Lung (tissue), 12 donors: ENCODE results near the gene AP1G1. TPM values are rescaled to one million over a fixed set of nuclear protein-coding genes. Genes with fewer than 3 reads are reported as not detected.

ENCODE experiments used
- ATAC-seq: fragments of 200-7000 bp; cut with Tn5 transposase; one replicate; pipeline ENCODE4 v1.9.1; 2020; ENCODE audit warnings: moderate number of reproducible peaks; ENCODE audit not compliant: insufficient read depth, low FRiP score
- DNase-seq, 3 donors: peaks; one replicate each; pipeline ENCODE4 v3.0.0-alpha.2; 2013 to 2017
- H3K27ac ChIP-seq, 2 donors: one replicate each; pipeline ENCODE4 v1.5.1; 2013; ENCODE audit warnings: mild to moderate bottlenecking in 2 of 2, moderate library complexity in 2 of 2, control low read depth in 1 of 2, inconsistent platforms in 1 of 2, low read depth in 1 of 2, low read length in 1 of 2
- H3K27me3 ChIP-seq, 3 donors: one replicate each; pipeline ENCODE4 v1.5.1; 2013; ENCODE audit warnings: low read length in 2 of 3; ENCODE audit not compliant: control insufficient read depth in 3 of 3, insufficient read depth in 3 of 3
- H3K36me3 ChIP-seq, 4 donors: one replicate each; pipeline ENCODE4 v1.5.1; 2013; ENCODE audit warnings: low read length in 4 of 4, mild to moderate bottlenecking in 1 of 4, moderate library complexity in 1 of 4; ENCODE audit not compliant: control insufficient read depth in 4 of 4, insufficient read depth in 4 of 4
- H3K4me1 ChIP-seq, 5 donors: one replicate each; pipeline ENCODE4 v1.5.1; 2013; ENCODE audit warnings: low read length in 5 of 5, mild to moderate bottlenecking in 2 of 5, moderate library complexity in 1 of 5; ENCODE audit not compliant: control insufficient read depth in 5 of 5, insufficient read depth in 5 of 5
- H3K4me3 ChIP-seq: one replicate; pipeline ENCODE4 v1.5.1; 2013; ENCODE audit warnings: mild to moderate bottlenecking, control low read depth, moderate library complexity
- H3K9ac ChIP-seq, 2 donors: one replicate each; pipeline ENCODE4 v1.5.1; 2013; ENCODE audit warnings: low read length in 2 of 2, control low read depth in 1 of 2; ENCODE audit not compliant: insufficient read depth in 1 of 2
- H3K9me3 ChIP-seq, 4 donors: one replicate each; pipeline ENCODE4 v1.5.1; 2013; ENCODE audit warnings: low read length in 3 of 4, mild to moderate bottlenecking in 1 of 4, moderate library complexity in 1 of 4; ENCODE audit not compliant: control insufficient read depth in 4 of 4, insufficient read depth in 3 of 4
- CTCF ChIP-seq: IDR thresholded peaks from 2 replicates; pipeline ENCODE4 v1.5.1; 2012; ENCODE audit warnings: mild to moderate bottlenecking; ENCODE audit errors: control extremely low read depth, extremely low read depth
- WGBS, 2 donors: extraction: QIAGEN DNeasy Blood & Tissue Kit; methylation state at CpG; one replicate each; pipeline ENCODE4 v1.1.7; 2013; 5-methylcytosine and 5-hydroxymethylcytosine counted together
- polyA plus RNA-seq, 2 donors: library from polyadenylated mRNA; stranded (reverse); fragments of 200-250 nt; gene quantifications; one replicate each; pipeline ENCODE4 v1.2.1, GENCODE V29; 2013
- total RNA-seq, 2 donors: library from RNA; depleted of rRNA in 1 of 2; stranded (reverse); fragments of >200 nt in 1 of 2; gene quantifications; one replicate each; pipeline ENCODE4 v1.2.1, GENCODE V29; 2014 to 2021
- donor health status: control.
- donor health status: control.
- donor health status: Bipolar disorder and iron deficiency.
- donor health status: healthy.
- donor health status: DM: yes; HTN: yes; CAD: no.

Gene AP1G1
- total and polyA plus RNA-seq, 4 donors: 14.7 to 136 (median 64.5) TPM

- no peaks in the 10 kb centered on the region for H3K9me3 ChIP-seq
- no peak overlapping the region for H3K9ac ChIP-seq
- no peak for TF ChIP-seq CTCF
- DNase-seq (no peak), ATAC-seq (no peak)
- no peak overlapping the region for H3K4me3 ChIP-seq
- H3K36me3 ChIP-seq: peaks cover 23 to 53% (median 39%) of the 10 kb centered on the region in 4 donors
- H3K27ac ChIP-seq: no peak overlapping the region
- WGBS, 2 donors: 87 to 88% methylated on average over 5 of the region's 5 CpGs
- H3K4me1 ChIP-seq: no peaks in the 10 kb centered on the region
- H3K27me3 ChIP-seq: no peaks in the 10 kb centered on the region
Observed at GRCh38 chr16:71734511-71734910, 74.1 kb downstream of the AP1G1 start.

- no peaks in the 10 kb centered on the region for H3K27me3 ChIP-seq
- TF ChIP-seq CTCF: no peak
- H3K27ac ChIP-seq: no peak overlapping the region
- peaks cover 16 to 41% (median 30%) of the 10 kb centered on the region in 4 donors for H3K36me3 ChIP-seq
- no peak overlapping the region for H3K4me3 ChIP-seq
- ATAC-seq (no peak), DNase-seq (no peak)
- no peaks in the 10 kb centered on the region for H3K9me3 ChIP-seq
- H3K4me1 ChIP-seq: no peaks in the 10 kb centered on the region
- WGBS, 2 donors: 94 to 96% methylated on average over 3 of the region's 3 CpGs
- no peak overlapping the region for H3K9ac ChIP-seq
Observed at GRCh38 chr16:71732587-71732986, 76.0 kb downstream of the AP1G1 start.

GRCh38 chr16:71727551-71728324 lies 80.9 kb downstream of the AP1G1 start:
- Histone ChIP-seq H3K4me3 (no peak overlapping the region), H3K4me1 (peaks cover under 1 to 4% (median 2%) of the 10 kb centered on the region in 5 donors), H3K27me3 (no peaks in the 10 kb centered on the region), H3K27ac (no peak overlapping the region), H3K9me3 (no peaks in the 10 kb centered on the region), H3K36me3 (peaks cover 6 to 20% (median 16%) of the 10 kb centered on the region in 4 donors), H3K9ac (no peak overlapping the region)
- ATAC-seq: no peak
- DNase-seq: no peak
- WGBS, 2 donors: 81 to 85% methylated on average over 8 of the region's 8 CpGs
- no peak for TF ChIP-seq CTCF
